ENCODE results near the gene MYCL. TPM values are rescaled to one million over a fixed set of nuclear protein-coding genes. Genes with fewer than 3 reads are reported as not detected.
A peak's percentile ranks its signal among the peaks of the same experiment; 100 is the strongest.
"Not testable (repeated sequence)": the region's sequence is repeated elsewhere in the genome, so short reads cannot be mapped to it uniquely, and the experiment has no call there.

MYCL gene
- total and polyA plus RNA-seq, 10 donors: 0.90 to 7.3 (median 4.4) TPM

DNA sequence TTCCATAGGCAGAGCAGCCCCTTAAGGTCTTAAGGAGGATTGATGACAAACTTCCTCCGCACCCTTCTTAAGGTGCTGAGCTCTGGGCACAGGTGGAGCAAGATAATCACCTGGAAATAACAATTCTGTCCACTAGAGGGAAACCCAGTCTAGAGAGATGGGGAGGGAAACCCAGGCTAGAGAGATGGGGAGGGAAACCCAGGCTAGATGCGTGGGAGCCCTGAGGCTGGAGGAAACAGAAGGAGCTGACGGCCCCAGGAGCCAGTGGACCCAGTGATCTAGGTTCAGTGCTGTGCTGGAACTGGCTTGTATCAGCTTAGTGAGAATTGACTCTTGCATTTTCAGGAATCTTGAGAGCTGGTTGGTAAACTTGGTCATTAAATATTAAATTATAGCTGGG is 17.8 kb upstream of the MYCL start:
- H3K27me3 ChIP-seq (replicated peaks in 1 of 7): peaks cover 0 to 10% (median 0%) of the 10 kb centered on the region in 7 donors
- H3K9me3 ChIP-seq: no peaks in the 10 kb centered on the region
- 31 to 41% (median 31%) methylated on average over 3 of the region's 3 CpGs for WGBS, 5 donors
- peaks cover 0 to 16% (median 0%) of the 10 kb centered on the region in 6 donors for H3K4me1 ChIP-seq
- no peak overlapping the region for H3K4me3 ChIP-seq
- intact Hi-C loops (cut with DNase I; ENCODE audit: low total_unique reads): loop anchor here (10.0 kb wide), 1 partner anchor 105 kb away; no protein-coding TSS in a partner anchor
- H3K36me3 ChIP-seq: no peaks in the 10 kb centered on the region
- no peak for TF ChIP-seq POLR2A (IDR thresholded peaks at IDR 0.05)
- TF ChIP-seq, protein P1, sequence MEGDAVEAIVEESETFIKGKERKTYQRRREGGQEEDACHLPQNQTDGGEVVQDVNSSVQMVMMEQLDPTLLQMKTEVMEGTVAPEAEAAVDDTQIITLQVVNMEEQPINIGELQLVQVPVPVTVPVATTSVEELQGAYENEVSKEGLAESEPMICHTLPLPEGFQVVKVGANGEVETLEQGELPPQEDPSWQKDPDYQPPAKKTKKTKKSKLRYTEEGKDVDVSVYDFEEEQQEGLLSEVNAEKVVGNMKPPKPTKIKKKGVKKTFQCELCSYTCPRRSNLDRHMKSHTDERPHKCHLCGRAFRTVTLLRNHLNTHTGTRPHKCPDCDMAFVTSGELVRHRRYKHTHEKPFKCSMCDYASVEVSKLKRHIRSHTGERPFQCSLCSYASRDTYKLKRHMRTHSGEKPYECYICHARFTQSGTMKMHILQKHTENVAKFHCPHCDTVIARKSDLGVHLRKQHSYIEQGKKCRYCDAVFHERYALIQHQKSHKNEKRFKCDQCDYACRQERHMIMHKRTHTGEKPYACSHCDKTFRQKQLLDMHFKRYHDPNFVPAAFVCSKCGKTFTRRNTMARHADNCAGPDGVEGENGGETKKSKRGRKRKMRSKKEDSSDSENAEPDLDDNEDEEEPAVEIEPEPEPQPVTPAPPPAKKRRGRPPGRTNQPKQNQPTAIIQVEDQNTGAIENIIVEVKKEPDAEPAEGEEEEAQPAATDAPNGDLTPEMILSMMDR (IDR thresholded peaks at IDR 0.05 in 8 of 11, conservative IDR thresholded peaks at IDR 0.05 in 3 of 11): peak in 10 of 11 experiments; percentile 20 to 73 (median 61)
- no peak for DNase-seq
- H3K27ac ChIP-seq: no peak overlapping the region

DNA sequence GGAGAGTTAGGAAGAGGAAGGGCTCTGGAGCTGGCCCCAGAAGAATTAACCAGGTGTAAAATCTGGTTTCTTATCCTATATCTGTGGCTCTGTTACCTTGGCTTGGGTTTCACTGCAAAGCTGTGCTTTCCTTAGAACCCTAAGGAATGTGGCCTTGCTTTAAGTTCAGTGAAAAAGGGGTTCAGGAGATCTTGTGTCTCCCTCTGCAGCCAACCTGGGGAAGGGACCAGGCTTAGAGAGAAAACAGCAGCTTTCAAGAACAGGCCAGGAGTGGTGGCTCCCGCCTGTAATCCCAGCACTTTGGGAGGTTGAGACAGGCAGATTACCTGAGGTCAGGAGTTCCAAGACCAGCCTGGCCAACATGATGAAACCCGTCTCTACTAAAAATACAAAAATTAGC is 16.1 kb upstream of the MYCL start:
- intact Hi-C loops (cut with DNase I; ENCODE audit: low total_unique reads): loop anchor here (10.0 kb wide), 1 partner anchor 107 kb away; no protein-coding TSS in a partner anchor
- no peak overlapping the region for H3K27ac ChIP-seq
- H3K36me3 ChIP-seq: no peaks in the 10 kb centered on the region
- H3K9me3 ChIP-seq: no peaks in the 10 kb centered on the region
- TF ChIP-seq, protein P1 (IDR thresholded peaks at IDR 0.05 in 8 of 11, conservative IDR thresholded peaks at IDR 0.05 in 3 of 11): no peak
- no peak for TF ChIP-seq POLR2A (IDR thresholded peaks at IDR 0.05)
- no peak for TF ChIP-seq POLR2AphosphoS5 (IDR thresholded peaks at IDR 0.05)
- H3K4me1 ChIP-seq: peaks cover 0 to 16% (median 0%) of the 10 kb centered on the region in 6 donors
- DNase-seq: no peak
- peaks cover 0 to 10% (median 0%) of the 10 kb centered on the region in 7 donors for H3K27me3 ChIP-seq (replicated peaks in 1 of 7)
- WGBS, 5 donors: 88 to 100% (median 93%) methylated on average over 2 of the region's 2 CpGs
- no peak overlapping the region for H3K4me3 ChIP-seq

DNA sequence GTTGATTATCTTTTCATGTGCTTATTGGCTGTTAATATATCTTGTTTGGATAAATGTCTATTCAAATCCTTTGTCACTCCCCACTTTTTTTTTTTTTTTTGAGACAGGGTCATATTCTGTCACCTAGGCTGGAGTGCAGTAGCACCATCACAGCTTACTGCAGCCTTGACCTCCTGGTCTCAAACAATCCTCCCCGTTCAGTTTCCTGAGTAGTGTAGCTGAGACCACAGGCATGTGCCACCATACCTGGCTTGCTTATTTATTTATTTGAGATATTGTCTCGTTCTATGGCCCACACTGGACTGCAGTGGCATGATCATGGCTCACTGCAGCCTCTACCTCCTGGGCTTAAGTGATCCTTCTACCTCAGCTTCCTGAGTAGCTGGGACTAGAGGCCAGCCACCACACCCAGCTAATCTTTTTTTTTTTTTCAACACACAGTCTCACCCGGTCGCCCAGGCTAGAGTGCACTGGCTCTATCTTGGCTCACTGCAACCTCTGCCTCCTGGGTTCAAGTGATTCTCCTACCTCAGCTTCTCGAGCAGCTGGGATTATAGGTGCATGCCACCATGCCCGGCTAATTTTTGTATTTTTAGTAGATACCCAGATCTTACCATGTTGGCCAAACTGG is 13.9 kb upstream of the MYCL start:
- intact Hi-C loops (cut with DNase I; ENCODE audit: low total_unique reads): loop anchor here (10.0 kb wide), 1 partner anchor 109 kb away; no protein-coding TSS in a partner anchor
- TF ChIP-seq, protein P1 (IDR thresholded peaks at IDR 0.05 in 8 of 11, conservative IDR thresholded peaks at IDR 0.05 in 3 of 11): no peak
- TF ChIP-seq POLR2AphosphoS5 (IDR thresholded peaks at IDR 0.05) (no peak), POLR2A (IDR thresholded peaks at IDR 0.05) (no peak)
- Histone ChIP-seq H3K4me3 (no peak overlapping the region), H3K36me3 (no peaks in the 10 kb centered on the region), H3K27me3 (replicated peaks in 1 of 7) (peaks cover 0 to 10% (median 0%) of the 10 kb centered on the region in 7 donors), H3K27ac (no peak overlapping the region), H3K9me3 (no peaks in the 10 kb centered on the region), H3K4me1 (peaks cover 0 to 4% (median 0%) of the 10 kb centered on the region in 6 donors)
- no peak for DNase-seq
- 77 to 85% (median 80%) methylated on average over 5 to 6 of the region's 6 CpGs for WGBS, 5 donors

DNA sequence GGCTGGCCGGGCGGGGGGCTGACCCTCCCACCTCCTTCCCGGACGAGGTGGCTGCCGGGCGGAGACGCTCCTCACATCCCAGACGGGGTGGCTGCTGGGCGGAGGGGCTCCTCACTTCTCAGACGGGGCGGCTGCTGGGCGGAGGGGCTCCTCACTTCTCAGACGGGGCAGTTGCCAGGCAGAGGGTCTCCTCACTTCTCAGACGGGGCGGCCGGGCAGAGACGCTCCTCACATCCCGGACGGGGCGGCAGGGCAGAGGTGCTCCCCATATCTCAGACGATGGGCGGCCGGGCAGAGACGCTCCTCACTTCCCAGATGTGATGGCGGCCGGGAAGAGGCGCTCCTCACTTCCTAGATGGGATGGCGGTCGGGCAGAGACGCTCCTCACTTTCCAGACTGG is 11.4 kb upstream of the MYCL start:
- H3K4me1 ChIP-seq, H3K4me3 ChIP-seq, DNase-seq, H3K27ac ChIP-seq, H3K36me3 ChIP-seq: not testable (repeated sequence)
- Histone ChIP-seq H3K27me3 (replicated peaks in 1 of 7) (peaks cover 0 to 15% (median 0%) of the 10 kb centered on the region in 7 donors), H3K9me3 (peaks cover 0 to 13% (median 9%) of the 10 kb centered on the region in 8 donors)
- intact Hi-C loops (cut with DNase I; ENCODE audit: low total_unique reads): loop anchor here (10.0 kb wide), 1 partner anchor 112 kb away; no protein-coding TSS in a partner anchor
- 91 to 99% (median 93%) methylated on average over 12 to 30 of the region's 30 CpGs for WGBS, 5 donors

Data from spleen (tissue), 11 donors.